H9 (cell line): ENCODE data around the gene ZFYVE28. TPM values are rescaled to one million over a fixed set of nuclear protein-coding genes. Genes with fewer than 3 reads are reported as not detected.

ENCODE experiments used
- DNase-seq: peaks from one replicate; pipeline ENCODE4 v3.0.0-alpha.2; 2017
- H2AFZ ChIP-seq: one replicate; pipeline ENCODE4 v1.6.1; 2013; ENCODE audit warnings: mild to moderate bottlenecking, low read length, control low read depth, moderate library complexity
- H2AK5ac ChIP-seq: 2 replicates; pipeline ENCODE4 v1.6.1; 2013; ENCODE audit warnings: low read length, control low read depth, mixed read lengths; ENCODE audit not compliant: insufficient read length
- H2BK120ac ChIP-seq: one replicate; pipeline ENCODE4 v1.6.1; 2013; ENCODE audit warnings: low read depth, mild to moderate bottlenecking, low read length, control low read depth, inconsistent platforms; ENCODE audit not compliant: poor library complexity, severe bottlenecking
- H2BK12ac ChIP-seq: 2 replicates; pipeline ENCODE4 v1.6.1; 2013; ENCODE audit warnings: low read length, control low read depth, mixed read lengths, low read depth; ENCODE audit not compliant: insufficient read length
- H2BK15ac ChIP-seq: 2 replicates; pipeline ENCODE4 v1.6.1; 2013; ENCODE audit warnings: low read depth, low read length, control low read depth
- H2BK20ac ChIP-seq: one replicate; pipeline ENCODE4 v1.6.1; 2013; ENCODE audit warnings: low read depth, mild to moderate bottlenecking, low read length, control low read depth, inconsistent platforms; ENCODE audit not compliant: poor library complexity, severe bottlenecking
- H2BK5ac ChIP-seq: 2 replicates; pipeline ENCODE4 v1.6.1; 2013; ENCODE audit warnings: low read length, control low read depth, mixed read lengths; ENCODE audit not compliant: insufficient read length
- H3K14ac ChIP-seq: 2 replicates; pipeline ENCODE4 v1.6.1; 2013; ENCODE audit warnings: low read length, control low read depth; ENCODE audit not compliant: insufficient read depth
- H3K18ac ChIP-seq: 2 replicates; pipeline ENCODE4 v1.6.1; 2013; ENCODE audit warnings: low read depth, mild to moderate bottlenecking, mixed read lengths, low read length, control low read depth; ENCODE audit not compliant: insufficient read length
- H3K23ac ChIP-seq: 2 replicates; pipeline ENCODE4 v1.6.1; 2013; ENCODE audit warnings: low read length, control low read depth, mixed read lengths, low read depth; ENCODE audit not compliant: insufficient read length
- H3K23me2 ChIP-seq: 2 replicates; pipeline ENCODE4 v1.6.1; 2013; ENCODE audit warnings: low read depth, mild to moderate bottlenecking, mixed read lengths, low read length, control low read depth; ENCODE audit not compliant: insufficient read length, poor library complexity, severe bottlenecking
- H3K27ac ChIP-seq: 2 replicates; pipeline ENCODE4 v1.5.1; 2013; ENCODE audit warnings: low read length, control low read depth, mixed read lengths, low read depth; ENCODE audit not compliant: insufficient read length
- H3K27me3 ChIP-seq: 2 replicates; pipeline ENCODE4 v1.6.1; 2013; ENCODE audit warnings: low read length, control low read depth, inconsistent platforms; ENCODE audit not compliant: insufficient read depth
- H3K4ac ChIP-seq: 2 replicates; pipeline ENCODE4 v1.6.1; 2013; ENCODE audit warnings: low read depth, mild to moderate bottlenecking, control low read depth, inconsistent platforms, low read length, moderate library complexity
- H3K4me1 ChIP-seq: 2 replicates; pipeline ENCODE4 v1.6.1; 2013; ENCODE audit warnings: low read length, control low read depth, inconsistent platforms; ENCODE audit not compliant: insufficient read depth
- H3K4me2 ChIP-seq: 2 replicates; pipeline ENCODE4 v1.6.1; 2013; ENCODE audit warnings: low read length, control low read depth, mixed read lengths; ENCODE audit not compliant: insufficient read length, insufficient read depth
- H3K56ac ChIP-seq: 2 replicates; pipeline ENCODE4 v1.6.1; 2013; ENCODE audit warnings: low read depth, mild to moderate bottlenecking, mixed read lengths, low read length, control low read depth; ENCODE audit not compliant: insufficient read length
- H3K79me1 ChIP-seq: 2 replicates; pipeline ENCODE4 v1.6.1; 2013; ENCODE audit warnings: low read depth, mild to moderate bottlenecking, moderate library complexity, low read length, control low read depth, inconsistent platforms; ENCODE audit not compliant: insufficient read depth, poor library complexity, severe bottlenecking
- H3K79me2 ChIP-seq: 2 replicates; pipeline ENCODE4 v1.6.1; 2013; ENCODE audit warnings: low read length, control low read depth, inconsistent platforms; ENCODE audit not compliant: insufficient read depth
- H3K9ac ChIP-seq: 2 replicates; pipeline ENCODE4 v1.6.1; 2013; ENCODE audit warnings: low read length, control low read depth, mixed read lengths; ENCODE audit not compliant: insufficient read length; ENCODE audit errors: extremely low read depth
- H3K9me3 ChIP-seq: one replicate; pipeline ENCODE4 v1.6.1; 2013; ENCODE audit warnings: low read depth, low read length, inconsistent platforms; ENCODE audit not compliant: control insufficient read depth
- H3T11ph ChIP-seq: one replicate; pipeline ENCODE4 v1.6.1; 2013; ENCODE audit warnings: mild to moderate bottlenecking, low read length, control low read depth, inconsistent platforms
- H4K20me1 ChIP-seq: one replicate; pipeline ENCODE4 v1.6.1; 2013; ENCODE audit not compliant: control insufficient read depth, insufficient read length, insufficient read depth
- H4K5ac ChIP-seq: 2 replicates; pipeline ENCODE4 v1.6.1; 2013; ENCODE audit warnings: low read depth, mild to moderate bottlenecking, mixed read lengths, low read length, control low read depth; ENCODE audit not compliant: insufficient read length
- H4K8ac ChIP-seq: replicated peaks from 2 replicates; pipeline ENCODE4 v1.6.1; 2013; ENCODE audit warnings: low read length, control low read depth, mixed read lengths, low read depth; ENCODE audit not compliant: insufficient read length
- H4K91ac ChIP-seq: 2 replicates; pipeline ENCODE4 v1.6.1; 2013; ENCODE audit warnings: low read depth, mild to moderate bottlenecking, moderate library complexity, mixed read lengths, low read length, control low read depth; ENCODE audit not compliant: insufficient read length
- H3K27ac Mint-ChIP-seq, 3 experiments: 2 replicates in 2 of 3; 3 replicates in 1 of 3; pipeline ENCODE4 v1.8.0; 2020 to 2021; ENCODE audit warnings: mixed read lengths in 3 of 3, mild to moderate bottlenecking in 1 of 3, moderate library complexity in 1 of 3
- H3K27me3 Mint-ChIP-seq: 2 replicates; pipeline ENCODE4 v1.8.0; 2021; ENCODE audit warnings: low read depth, mild to moderate bottlenecking, moderate library complexity, mixed read lengths
- H3K36me3 Mint-ChIP-seq, 3 experiments: 2 replicates in 2 of 3; 3 replicates in 1 of 3; pipeline ENCODE4 v1.8.0; 2020 to 2021; ENCODE audit warnings: low read depth in 3 of 3, mixed read lengths in 3 of 3; ENCODE audit not compliant: insufficient read depth in 1 of 3
- H3K4me1 Mint-ChIP-seq, 2 experiments: 2 replicates each; pipeline ENCODE4 v1.8.0; 2020; ENCODE audit warnings: mixed read lengths in 2 of 2
- H3K4me3 Mint-ChIP-seq, 2 experiments: 2 replicates in 1 of 2; 3 replicates in 1 of 2; pipeline ENCODE4 v1.8.0; 2020 to 2021; ENCODE audit warnings: mild to moderate bottlenecking in 2 of 2, mixed read lengths in 2 of 2, moderate library complexity in 1 of 2
- H3K9me3 Mint-ChIP-seq, 2 experiments: 2 replicates in 1 of 2; 3 replicates in 1 of 2; pipeline ENCODE4 v1.8.0; 2020; ENCODE audit warnings: mild to moderate bottlenecking in 2 of 2, mixed read lengths in 2 of 2, moderate library complexity in 1 of 2
- CTCF ChIP-seq: fragments of 200-600 bp; sonication (generic); conservative IDR thresholded peaks from 3 replicates; pipeline ENCODE4 v1.8.0; 2021; ENCODE audit warnings: antibody characterized with exemption, mild to moderate bottlenecking
- WGBS: extraction: QIAGEN DNeasy Blood & Tissue Kit; methylation state at CpG from one replicate; pipeline ENCODE4 v1.1.7; 2013; ENCODE audit warnings: missing lambda C conversion rate, low lambda C conversion rate, mixed read lengths; ENCODE audit not compliant: insufficient read length; ENCODE audit errors: extremely low coverage; 5-methylcytosine and 5-hydroxymethylcytosine counted together
- total RNA-seq: library from RNA; stranded (reverse); gene quantifications from 2 replicates; pipeline ENCODE4 v1.2.1, GENCODE V29; 2021

ZFYVE28 gene
- total RNA-seq, 1 experiment from 2014 or later = 0.98 TPM

- Histone ChIP-seq H3K4ac (no peak overlapping the region), H3K79me1 (no peaks in the 10 kb centered on the region), H4K5ac (no peak overlapping the region), H2BK15ac (no peak overlapping the region), H3K79me2 (no peaks in the 10 kb centered on the region), H3K9ac (no peak overlapping the region), H3K56ac (no peak overlapping the region), H3K23ac (no peak overlapping the region), H2AK5ac (no peak overlapping the region), H3K14ac (no peak overlapping the region), H3T11ph (no peak overlapping the region), H3K9me3 (no peaks in the 10 kb centered on the region), H2AFZ (no peak overlapping the region), H2BK5ac (no peak overlapping the region), H3K4me1 (no peaks in the 10 kb centered on the region), H3K4me2 (no peak overlapping the region), H3K23me2 (no peaks in the 10 kb centered on the region), H3K18ac (no peak overlapping the region), H4K8ac (no peak overlapping the region), H2BK120ac (no peak overlapping the region), H3K27me3 (no peaks in the 10 kb centered on the region), H3K27ac (no peak overlapping the region), H4K91ac (no peak overlapping the region), H4K20me1 (no peaks in the 10 kb centered on the region), H2BK20ac (no peak overlapping the region), H2BK12ac (no peak overlapping the region)
- no peak for TF ChIP-seq CTCF
- H3K27me3 Mint-ChIP-seq = peaks cover 15% of the 10 kb centered on the region
- H3K4me1 Mint-ChIP-seq = peaks cover 0 to 5% of the 10 kb centered on the region in 2 experiments; a peak in 2 of 4 replicates
- WGBS = no CpG with 5 or more reads among the region's 5 CpGs
- H3K9me3 Mint-ChIP-seq = peaks cover 18 to 22% of the 10 kb centered on the region in 2 experiments
- 0 out of 7 replicates have a peak overlapping the region, but pooled peaks of 1 of the 3 experiments have one; percentile 1 for H3K27ac Mint-ChIP-seq
- peaks cover 13 to 19% (median 13%) of the 10 kb centered on the region in 3 experiments for H3K36me3 Mint-ChIP-seq
- H3K4me3 Mint-ChIP-seq = no peak overlapping the region
- no peak for DNase-seq
Measured at GRCh38 chr4:2378401-2378800, 40.0 kb downstream of the ZFYVE28 start.
